ENCODE data around the gene PTPN4. TPM values are rescaled to one million over a fixed set of nuclear protein-coding genes. Genes with fewer than 3 reads are reported as not detected.

The PTPN4 gene
- total and polyA plus RNA-seq, 2 of the 8 experiments (the other 6 are each of a cell fraction or from before 2014, with no cell fraction given) = 28.5 to 105 TPM

- Histone ChIP-seq H2BK15ac (ENCODE audit: low read length) (no peak overlapping the region), H3K4me1 (replicated peaks in 1 of 4; ENCODE audit: control insufficient read depth in 3 of 4, insufficient read depth in 4 of 4, low read length in 3 of 4) (peaks cover 0 to 5% (median 0%) of the 10 kb centered on the region in 4 experiments; a peak in 1 of 7 replicates), H3K56ac (replicated peaks; ENCODE audit: insufficient read length, low read depth, low read length) (no peak overlapping the region), H3K14ac (ENCODE audit: insufficient read length) (no peak overlapping the region), H2BK12ac (ENCODE audit: low read depth, low read length) (no peak overlapping the region), H2AFZ (ENCODE audit: low read length) (no peak overlapping the region), H2BK120ac (replicated peaks; ENCODE audit: low read depth, low read length) (no peak overlapping the region), H3K4ac (replicated peaks; ENCODE audit: insufficient read length, low read depth, low read length) (no peak overlapping the region), H3K9ac (replicated peaks in 1 of 4; ENCODE audit: extremely low read depth in 1 of 4, low read depth in 3 of 4, low read length in 3 of 4) (no peak overlapping the region), H3K4me3 (ENCODE audit: extremely low read depth in 1 of 4, insufficient read depth in 2 of 4, low read depth in 3 of 4, low read length in 4 of 4) (no peak overlapping the region), H3K27ac (ENCODE audit: low read depth, low read length) (no peak overlapping the region), H2AK5ac (ENCODE audit: low read depth, low read length) (no peak overlapping the region), H4K8ac (ENCODE audit: extremely low read depth, insufficient read depth, low read length) (no peak overlapping the region), H4K91ac (replicated peaks; ENCODE audit: insufficient read length, low read length) (no peak overlapping the region), H3K27me3 (replicated peaks in 1 of 4; ENCODE audit: control insufficient read depth in 3 of 4, extremely low read depth in 1 of 4, insufficient read depth in 3 of 4, low read length in 3 of 4) (no peaks in the 10 kb centered on the region), H3K23ac (ENCODE audit: insufficient read length) (no peak overlapping the region), H3K79me1 (ENCODE audit: low read depth, low read length) (peaks cover 4% of the 10 kb centered on the region; the same call in 1 of the 2 replicates), H3K79me2 (ENCODE audit: control insufficient read depth in 1 of 2, insufficient read depth in 2 of 2, low read length in 2 of 2) (peaks cover 0 to 94% of the 10 kb centered on the region in 2 experiments; a peak in 3 of 4 replicates), H3K36me3 (ENCODE audit: control insufficient read depth in 2 of 4, insufficient read depth in 4 of 4, low read length in 3 of 4) (peaks cover 0 to 3% (median 0%) of the 10 kb centered on the region in 4 experiments; a peak in 2 of 8 replicates), H2BK5ac (ENCODE audit: low read depth, low read length) (no peak overlapping the region), H2BK20ac (ENCODE audit: low read length) (no peak overlapping the region), H3K23me2 (ENCODE audit: low read depth, low read length) (no peaks in the 10 kb centered on the region), H3K9me3 (ENCODE audit: insufficient read depth in 2 of 2, low read depth in 1 of 2, low read length in 1 of 2) (no peaks in the 10 kb centered on the region), H3K18ac (ENCODE audit: extremely low read depth, low read length) (no peak overlapping the region), H4K5ac (ENCODE audit: insufficient read length, low read depth, low read length) (no peak overlapping the region), H3K4me2 (ENCODE audit: insufficient read depth in 1 of 2, low read depth in 2 of 2, low read length in 2 of 2) (no peak overlapping the region), H4K20me1 (replicated peaks in 1 of 2; ENCODE audit: control insufficient read depth in 1 of 2, insufficient read depth in 2 of 2, low read length in 2 of 2) (peaks cover 0 to 3% of the 10 kb centered on the region in 2 experiments)
- 67% methylated on average over 3 of the region's 3 CpGs; no CpG with 5 or more reads in 1 of the 2 experiments for WGBS, 2 experiments (ENCODE audit: extremely low coverage in 1 of 2, insufficient coverage in 1 of 2, insufficient read length in 1 of 2, insufficient replicate concordance in 2 of 2, low coverage in 1 of 2, low lambda C conversion rate in 2 of 2, missing lambda C conversion rate in 1 of 2)
- DNase-seq (ENCODE audit: low read depth in 1 of 2, low spot score in 2 of 2) = no peak
- POLR2A ChIA-PET (ENCODE audit: partially characterized antibody) = interaction anchor here (1.8 kb wide), 1 partner anchor 11 kb away, joined by 6 read pairs; no protein-coding TSS in a partner anchor
- TF ChIP-seq CTBP2 (IDR thresholded peaks at IDR 0.05; ENCODE audit: borderline replicate concordance, insufficient read depth, insufficient read length, low read length) = no peak
- TF ChIP-seq SUZ12 (IDR thresholded peaks at IDR 0.05; ENCODE audit: low read length) = no peak
- TF ChIP-seq GABPA (IDR thresholded peaks at IDR 0.05; ENCODE audit: borderline replicate concordance, insufficient read depth, low read length) = no peak
- TF ChIP-seq EZH2 (IDR thresholded peaks at IDR 0.05; ENCODE audit: low read depth, low read length, severe bottlenecking) = no peak
- TF ChIP-seq RBBP5 (IDR thresholded peaks at IDR 0.05; ENCODE audit: borderline replicate concordance, low read depth, low read length) = no peak
- TF ChIP-seq TCF12 (IDR thresholded peaks at IDR 0.05; ENCODE audit: low read depth, low read length) = no peak
- peak; percentile 50 for FAIRE-seq
- CTCF ChIA-PET (ENCODE audit: partially characterized antibody) = no interaction called here
Measured at GRCh38 chr2:119862127-119862889, 102.6 kb downstream of the PTPN4 start.

All from H1 (cell line).